Mesenchymal stem cell (in vitro differentiated cells and primary cell): Measurements from ENCODE around the gene NCLN.

ENCODE experiments used
- DNase-seq: peaks from one replicate; pipeline ENCODE4 v3.0.0-alpha.2; 2013
- H2AFZ ChIP-seq: one replicate; pipeline ENCODE4 v1.6.1; 2013; ENCODE audit warnings: low read depth, mild to moderate bottlenecking, control low read depth, inconsistent platforms, low read length, moderate library complexity
- H2AK5ac ChIP-seq: 2 replicates; pipeline ENCODE4 v1.6.1; 2013; ENCODE audit warnings: low read length, moderate library complexity, mild to moderate bottlenecking, inconsistent platforms; ENCODE audit not compliant: severe bottlenecking
- H2BK120ac ChIP-seq: one replicate; pipeline ENCODE4 v1.6.1; 2013; ENCODE audit warnings: low read depth, mild to moderate bottlenecking, inconsistent platforms, low read length, moderate library complexity
- H2BK12ac ChIP-seq, 2 experiments: one replicate each; pipeline ENCODE4 v1.6.1; 2013; ENCODE audit warnings: inconsistent platforms in 2 of 2, low read length in 2 of 2, mild to moderate bottlenecking in 2 of 2, moderate library complexity in 2 of 2, control low read depth in 1 of 2
- H2BK15ac ChIP-seq: one replicate; pipeline ENCODE4 v1.6.1; 2013; ENCODE audit warnings: mild to moderate bottlenecking, low read depth, inconsistent platforms; ENCODE audit not compliant: poor library complexity, severe bottlenecking
- H2BK5ac ChIP-seq: 2 replicates; pipeline ENCODE4 v1.6.1; 2013; ENCODE audit warnings: low read depth, mild to moderate bottlenecking, low read length, control low read depth, inconsistent platforms; ENCODE audit not compliant: poor library complexity, severe bottlenecking
- H3K14ac ChIP-seq, 2 experiments: one replicate each; pipeline ENCODE4 v1.6.1; 2013; ENCODE audit warnings: inconsistent platforms in 2 of 2, low read length in 2 of 2, control low read depth in 1 of 2, mild to moderate bottlenecking in 1 of 2, moderate library complexity in 1 of 2
- H3K18ac ChIP-seq, 2 experiments: one replicate each; pipeline ENCODE4 v1.6.1; 2013; ENCODE audit warnings: inconsistent platforms in 2 of 2, low read length in 2 of 2, control low read depth in 1 of 2, low read depth in 1 of 2, mild to moderate bottlenecking in 1 of 2
- H3K23ac ChIP-seq, 2 experiments: one replicate each; pipeline ENCODE4 v1.6.1; 2013; ENCODE audit warnings: inconsistent platforms in 2 of 2, low read length in 2 of 2, mild to moderate bottlenecking in 2 of 2, moderate library complexity in 2 of 2, control low read depth in 1 of 2
- H3K27ac ChIP-seq: 2 replicates; pipeline ENCODE4 v1.5.1; 2013; ENCODE audit warnings: mild to moderate bottlenecking, moderate library complexity, low read length, control low read depth, inconsistent platforms; ENCODE audit not compliant: poor library complexity, severe bottlenecking
- H3K27me3 ChIP-seq, 2 experiments: 2 replicates each; pipeline versions ENCODE4 v1.6.1 to v1.7.0; 2013; ENCODE audit warnings: low read length in 2 of 2, mild to moderate bottlenecking in 2 of 2, moderate library complexity in 2 of 2, control low read depth in 1 of 2, inconsistent platforms in 1 of 2; ENCODE audit not compliant: control insufficient read depth in 1 of 2, insufficient read depth in 1 of 2
- H3K36me3 ChIP-seq, 2 experiments: 2 replicates each; pipeline versions ENCODE4 v1.6.1 to v1.7.0; 2013; ENCODE audit warnings: low read length in 2 of 2, control low read depth in 1 of 2, inconsistent platforms in 1 of 2, low read depth in 1 of 2, mild to moderate bottlenecking in 1 of 2; ENCODE audit not compliant: insufficient read depth in 2 of 2, control insufficient read depth in 1 of 2
- H3K4ac ChIP-seq, 2 experiments: one replicate each; pipeline ENCODE4 v1.6.1; 2013; ENCODE audit warnings: inconsistent platforms in 2 of 2, low read length in 2 of 2, mild to moderate bottlenecking in 2 of 2, moderate library complexity in 2 of 2, control low read depth in 1 of 2, low read depth in 1 of 2
- H3K4me1 ChIP-seq: 2 replicates; pipeline ENCODE4 v1.6.1; 2013; ENCODE audit warnings: low read depth, low read length, control low read depth; ENCODE audit not compliant: control insufficient read depth, insufficient read depth
- H3K4me2 ChIP-seq: 2 replicates; pipeline ENCODE4 v1.6.1; 2013; ENCODE audit warnings: low read length, mild to moderate bottlenecking, inconsistent platforms; ENCODE audit not compliant: poor library complexity, severe bottlenecking
- H3K4me3 ChIP-seq, 2 experiments: 2 replicates each; pipeline versions ENCODE4 v1.5.1 to v1.7.0; 2013; ENCODE audit warnings: low read length in 2 of 2, mild to moderate bottlenecking in 2 of 2, control low read depth in 1 of 2, low read depth in 1 of 2; ENCODE audit not compliant: insufficient read depth in 1 of 2
- H3K79me1 ChIP-seq: replicated peaks from 2 replicates; pipeline ENCODE4 v1.6.1; 2013; ENCODE audit warnings: mild to moderate bottlenecking, control low read depth, low read length, inconsistent platforms; ENCODE audit not compliant: poor library complexity, severe bottlenecking
- H3K9ac ChIP-seq: 2 replicates; pipeline ENCODE4 v1.7.0; 2013; ENCODE audit warnings: mild to moderate bottlenecking, low read length, moderate library complexity
- H3K9me3 ChIP-seq: 2 replicates; pipeline ENCODE4 v1.7.0; 2013; ENCODE audit warnings: mild to moderate bottlenecking, low read length; ENCODE audit not compliant: control insufficient read depth
- H4K8ac ChIP-seq: one replicate; pipeline ENCODE4 v1.6.1; 2013; ENCODE audit warnings: inconsistent platforms, mild to moderate bottlenecking, low read length, moderate library complexity
- H4K91ac ChIP-seq: one replicate; pipeline ENCODE4 v1.6.1; 2013; ENCODE audit warnings: mild to moderate bottlenecking, low read length, inconsistent platforms
- WGBS: methylation state at CpG from one replicate; pipeline ENCODE4 v1.1.7; 2013; ENCODE audit warnings: mixed read lengths; 5-methylcytosine and 5-hydroxymethylcytosine counted together

The NCLN gene

GRCh38 chr19:3192684-3193083 lies 7.0 kb downstream of the NCLN start:
- Histone ChIP-seq H3K36me3 (peaks cover 28 to 79% of the 10 kb centered on the region in 2 experiments), H2BK15ac (no peak overlapping the region), H2AK5ac (no peak overlapping the region), H2AFZ (no peak overlapping the region), H3K18ac (no peak overlapping the region), H2BK12ac (no peak overlapping the region), H2BK120ac (no peak overlapping the region), H3K4ac (no peak overlapping the region), H3K79me1 (peaks cover 60% of the 10 kb centered on the region), H3K14ac (no peak overlapping the region), H3K27ac (no peak overlapping the region), H3K9me3 (no peaks in the 10 kb centered on the region), H4K8ac (no peak overlapping the region), H3K23ac (no peak overlapping the region), H3K4me3 (no peak overlapping the region), H3K4me1 (peaks cover 10% of the 10 kb centered on the region), H4K91ac (no peak overlapping the region), H2BK5ac (no peak overlapping the region), H3K27me3 (no peaks in the 10 kb centered on the region), H3K4me2 (no peak overlapping the region), H3K9ac (no peak overlapping the region)
- DNase-seq = no peak
- WGBS = 97% methylated on average over 14 of the region's 14 CpGs

- no peak overlapping the region for H3K23ac ChIP-seq
- H3K18ac ChIP-seq = no peak overlapping the region
- H3K4ac ChIP-seq = no peak overlapping the region
- no peak overlapping the region for H4K91ac ChIP-seq
- 97% methylated on average over 40 of the region's 40 CpGs for WGBS
- no peak overlapping the region for H2AK5ac ChIP-seq
- H3K4me3 ChIP-seq = no peak overlapping the region
- no peak overlapping the region for H3K14ac ChIP-seq
- no peak overlapping the region for H3K4me2 ChIP-seq
- DNase-seq = no peak
- no peak overlapping the region for H2BK5ac ChIP-seq
- H3K79me1 ChIP-seq = peaks cover 57% of the 10 kb centered on the region
- no peaks in the 10 kb centered on the region for H3K9me3 ChIP-seq
- peaks cover 28 to 73% of the 10 kb centered on the region in 2 experiments for H3K36me3 ChIP-seq
- no peak overlapping the region for H4K8ac ChIP-seq
- no peak overlapping the region for H2AFZ ChIP-seq
- H2BK12ac ChIP-seq = no peak overlapping the region
- no peak overlapping the region for H2BK15ac ChIP-seq
- no peak overlapping the region for H3K27ac ChIP-seq
- H3K27me3 ChIP-seq = no peaks in the 10 kb centered on the region
- H2BK120ac ChIP-seq = no peak overlapping the region
- no peak overlapping the region for H3K9ac ChIP-seq
- H3K4me1 ChIP-seq = peaks cover 8% of the 10 kb centered on the region
Observed at GRCh38 chr19:3193256-3194105, 7.8 kb downstream of the NCLN start.

DNA sequence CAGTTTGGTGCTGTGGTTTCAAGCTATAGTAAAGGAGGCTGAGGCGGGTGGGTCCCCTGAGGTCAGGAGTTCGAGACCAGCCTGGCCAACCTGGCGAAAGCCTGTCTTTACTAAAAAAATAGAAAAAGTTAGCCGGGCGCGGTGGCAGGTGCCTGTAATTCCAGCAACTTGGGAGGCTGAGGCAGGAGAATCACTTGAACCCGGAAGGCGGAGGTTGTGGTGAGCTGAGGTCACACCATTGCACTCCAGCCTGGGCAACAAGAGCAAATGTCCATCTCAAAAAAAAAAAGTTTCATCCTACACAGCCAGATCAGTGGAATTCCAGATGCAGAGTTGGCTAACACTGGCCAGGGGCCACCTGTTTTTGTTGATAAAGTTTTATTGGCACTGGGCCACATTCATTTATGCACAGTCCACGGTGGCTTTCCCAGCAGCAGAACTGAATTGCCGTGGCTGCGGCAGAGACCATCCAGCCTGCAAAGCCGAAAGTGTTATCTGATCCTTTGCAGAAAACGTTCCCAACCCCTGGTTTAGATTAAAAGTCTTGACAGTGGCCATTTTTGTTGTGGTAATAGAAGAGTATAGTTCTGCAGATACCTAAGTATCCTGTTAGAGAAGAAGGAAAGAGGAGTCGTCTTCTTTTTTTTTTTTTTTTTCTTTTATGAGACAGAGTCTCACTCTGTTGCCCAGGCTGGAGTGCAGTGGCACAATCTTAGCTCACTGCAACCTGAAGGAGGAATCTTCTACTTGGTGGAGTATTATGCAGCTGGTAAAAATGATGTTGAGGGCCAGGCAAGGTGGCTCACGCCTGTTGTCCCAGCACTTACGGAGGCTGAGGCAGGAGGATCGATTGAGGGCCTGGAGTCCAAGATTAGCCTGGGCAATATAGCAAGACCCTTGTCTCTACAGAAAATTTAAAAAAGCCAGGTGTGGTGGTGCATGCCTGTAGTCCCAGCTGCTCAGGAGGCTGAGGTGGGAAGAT lies 8.7 kb downstream of the NCLN start:
- Histone ChIP-seq H2BK15ac (no peak overlapping the region), H3K4me3 (no peak overlapping the region), H3K4ac (no peak overlapping the region), H4K91ac (no peak overlapping the region), H2AFZ (no peak overlapping the region), H3K9ac (no peak overlapping the region), H3K27me3 (no peaks in the 10 kb centered on the region), H3K27ac (no peak overlapping the region), H4K8ac (no peak overlapping the region), H2BK120ac (no peak overlapping the region), H3K36me3 (peaks cover 28 to 73% of the 10 kb centered on the region in 2 experiments), H3K4me2 (no peak overlapping the region), H3K79me1 (peaks cover 52% of the 10 kb centered on the region), H3K9me3 (no peaks in the 10 kb centered on the region), H2AK5ac (no peak overlapping the region), H3K23ac (no peak overlapping the region), H2BK5ac (no peak overlapping the region), H3K4me1 (peaks cover 8% of the 10 kb centered on the region), H2BK12ac (no peak overlapping the region), H3K14ac (no peak overlapping the region), H3K18ac (no peak overlapping the region)
- DNase-seq = no peak
- WGBS = 94% methylated on average over 17 of the region's 17 CpGs
